Cortex of kidney (tissue), 1 donor: ENCODE measurements around the gene IL1RAPL2.
"Not testable (repeated sequence)": the region's sequence is repeated elsewhere in the genome, so short reads cannot be mapped to it uniquely, and the experiment has no call there.

ENCODE experiments used
- DNase-seq: peaks from one replicate; lab custom pipeline; 2025; lab: John Stamatoyannopoulos, UW

IL1RAPL2 gene

GRCh38 chrX:104565791-104566680 lies at the start of gene IL1RAPL2:
Gene IL1RAPL2 (plus strand): TSS chrX:104566199.
- DNase-seq = no peak

- DNase-seq = no peak
Observed at GRCh38 chrX:104522386-104522785, 43.6 kb upstream of the IL1RAPL2 start.

- no peak for DNase-seq
Observed at GRCh38 chrX:104523858-104524257, 42.1 kb upstream of the IL1RAPL2 start.

- no peak for DNase-seq
Observed at GRCh38 chrX:104539081-104539480, 26.9 kb upstream of the IL1RAPL2 start.

GRCh38 chrX:104542447-104542846 lies 23.6 kb upstream of the IL1RAPL2 start:
- DNase-seq = not testable (repeated sequence)

GRCh38 chrX:104564335-104564734 lies 1.7 kb upstream of the IL1RAPL2 start:
- no peak for DNase-seq

- no peak for DNase-seq
Observed at GRCh38 chrX:104564921-104565703, 887 bp upstream of the IL1RAPL2 start.

GRCh38 chrX:104566681-104567501 lies 892 bp downstream of the IL1RAPL2 start:
- no peak for DNase-seq

GRCh38 chrX:104567506-104567905 lies 1.5 kb downstream of the IL1RAPL2 start:
- DNase-seq = no peak

- no peak for DNase-seq
Observed at GRCh38 chrX:104568304-104568915, 2.4 kb downstream of the IL1RAPL2 start.

- no peak for DNase-seq
Observed at GRCh38 chrX:104618106-104618895, 52.3 kb downstream of the IL1RAPL2 start.

GRCh38 chrX:104621781-104622180 lies 55.8 kb downstream of the IL1RAPL2 start:
- DNase-seq = no peak

- no peak for DNase-seq
Observed at GRCh38 chrX:104641176-104641575, 75.2 kb downstream of the IL1RAPL2 start.

GRCh38 chrX:104647084-104647483 lies 81.1 kb downstream of the IL1RAPL2 start:
- no peak for DNase-seq

- DNase-seq = no peak
Observed at GRCh38 chrX:104659005-104659744, 93.2 kb downstream of the IL1RAPL2 start.

GRCh38 chrX:104660092-104660491 lies 94.1 kb downstream of the IL1RAPL2 start:
- DNase-seq = no peak

GRCh38 chrX:104662694-104663093 lies 96.7 kb downstream of the IL1RAPL2 start:
- no peak for DNase-seq

GRCh38 chrX:104665691-104666090 lies 99.7 kb downstream of the IL1RAPL2 start:
- DNase-seq = no peak

GRCh38 chrX:104668550-104668949 lies 102.6 kb downstream of the IL1RAPL2 start:
- DNase-seq = no peak

GRCh38 chrX:104669063-104669462 lies 103.1 kb downstream of the IL1RAPL2 start:
- no peak for DNase-seq
